SKM-1 treated with dmso at 0.1 percent for 144 hours (cell line): ENCODE measurements around the gene SUN1.
"Not testable (repeated sequence)": the region's sequence is repeated elsewhere in the genome, so short reads cannot be mapped to it uniquely, and the experiment has no call there.

Experiments used
- DNase-seq: peaks from one replicate; lab custom pipeline; 2025; ENCODE audit not compliant: unreplicated experiment; lab: John Stamatoyannopoulos, UW

Gene SUN1, protein sequence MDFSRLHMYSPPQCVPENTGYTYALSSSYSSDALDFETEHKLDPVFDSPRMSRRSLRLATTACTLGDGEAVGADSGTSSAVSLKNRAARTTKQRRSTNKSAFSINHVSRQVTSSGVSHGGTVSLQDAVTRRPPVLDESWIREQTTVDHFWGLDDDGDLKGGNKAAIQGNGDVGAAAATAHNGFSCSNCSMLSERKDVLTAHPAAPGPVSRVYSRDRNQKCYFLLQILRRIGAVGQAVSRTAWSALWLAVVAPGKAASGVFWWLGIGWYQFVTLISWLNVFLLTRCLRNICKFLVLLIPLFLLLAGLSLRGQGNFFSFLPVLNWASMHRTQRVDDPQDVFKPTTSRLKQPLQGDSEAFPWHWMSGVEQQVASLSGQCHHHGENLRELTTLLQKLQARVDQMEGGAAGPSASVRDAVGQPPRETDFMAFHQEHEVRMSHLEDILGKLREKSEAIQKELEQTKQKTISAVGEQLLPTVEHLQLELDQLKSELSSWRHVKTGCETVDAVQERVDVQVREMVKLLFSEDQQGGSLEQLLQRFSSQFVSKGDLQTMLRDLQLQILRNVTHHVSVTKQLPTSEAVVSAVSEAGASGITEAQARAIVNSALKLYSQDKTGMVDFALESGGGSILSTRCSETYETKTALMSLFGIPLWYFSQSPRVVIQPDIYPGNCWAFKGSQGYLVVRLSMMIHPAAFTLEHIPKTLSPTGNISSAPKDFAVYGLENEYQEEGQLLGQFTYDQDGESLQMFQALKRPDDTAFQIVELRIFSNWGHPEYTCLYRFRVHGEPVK

DNA sequence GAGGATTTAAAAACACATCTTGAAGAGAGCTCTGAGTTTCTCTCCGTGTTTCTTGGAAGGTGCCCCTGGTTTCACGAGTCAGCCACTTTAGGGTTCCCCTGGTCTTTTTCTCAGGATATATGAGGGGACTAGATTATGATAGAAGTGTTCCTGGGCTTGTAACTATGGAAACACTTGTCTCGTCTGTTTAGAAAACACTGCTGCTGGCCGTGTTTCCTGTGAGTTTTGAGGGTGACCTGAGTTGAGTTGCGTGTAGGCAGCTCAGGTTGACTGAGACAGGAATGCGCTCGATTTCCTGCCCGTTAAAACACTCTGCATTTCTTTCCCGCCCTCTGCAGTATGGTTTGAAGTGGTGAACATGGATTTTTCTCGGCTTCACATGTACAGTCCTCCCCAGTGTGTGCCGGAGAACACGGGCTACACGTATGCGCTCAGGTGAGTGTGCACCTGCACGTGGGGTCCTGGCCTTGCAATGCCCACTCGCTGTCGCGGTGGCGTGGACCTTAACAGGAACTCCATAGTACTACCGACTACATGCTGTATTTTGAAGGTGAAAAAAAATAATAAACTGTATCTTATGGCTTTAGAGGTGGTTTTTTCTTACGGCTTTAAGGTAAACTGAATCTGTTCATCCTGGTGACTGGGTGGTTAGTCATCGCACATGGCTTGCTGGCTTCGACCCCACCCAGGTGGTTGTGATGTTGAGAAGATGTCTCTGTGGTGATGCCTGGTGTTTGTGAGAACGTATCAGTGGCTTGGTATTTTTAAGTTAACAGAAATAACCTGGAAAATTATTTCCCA is at the start of gene SUN1:
TSS of gene SUN1 (plus strand) at position 310 of the 801 bp plus-strand sequence. CDS start at position 359, 49 bp downstream.
- DNase-seq, result no peak

DNA sequence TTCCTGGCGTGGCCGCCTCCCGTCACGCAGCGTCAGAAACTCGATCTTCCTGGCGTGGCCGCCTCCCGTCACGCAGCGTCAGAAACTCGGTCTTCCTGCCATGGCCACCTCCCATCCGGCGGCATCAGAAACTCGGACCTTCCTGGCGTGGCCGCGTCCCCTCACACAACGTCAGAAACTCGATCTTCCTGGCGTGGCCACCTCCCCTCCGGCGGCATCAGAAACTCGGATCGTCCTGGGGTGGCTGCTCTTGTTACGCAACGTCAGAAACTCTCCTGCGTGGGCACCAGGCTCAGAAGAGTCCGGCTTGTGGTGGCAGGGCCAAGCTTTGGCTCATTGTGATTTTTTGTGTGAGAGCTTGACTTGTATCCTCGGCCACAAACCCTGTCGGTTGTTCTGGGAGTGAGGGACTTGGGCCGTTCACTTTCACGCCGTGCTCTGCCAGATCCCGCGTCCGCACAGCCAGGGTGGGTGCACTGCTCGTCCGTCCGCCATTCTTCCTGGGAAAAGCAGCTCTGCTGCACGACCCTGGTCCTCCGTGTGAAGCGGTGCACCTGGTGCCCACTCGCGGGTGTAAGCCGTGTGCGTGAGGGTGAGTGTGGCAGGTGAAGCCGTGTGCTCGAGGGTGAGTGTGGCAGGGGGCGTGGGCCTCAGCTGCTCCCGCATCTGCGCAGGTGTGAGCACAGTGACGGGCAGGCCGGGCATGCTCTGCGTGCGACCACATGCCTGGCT is 49.4 kb upstream of the SUN1 start:
- no peak for DNase-seq

DNA sequence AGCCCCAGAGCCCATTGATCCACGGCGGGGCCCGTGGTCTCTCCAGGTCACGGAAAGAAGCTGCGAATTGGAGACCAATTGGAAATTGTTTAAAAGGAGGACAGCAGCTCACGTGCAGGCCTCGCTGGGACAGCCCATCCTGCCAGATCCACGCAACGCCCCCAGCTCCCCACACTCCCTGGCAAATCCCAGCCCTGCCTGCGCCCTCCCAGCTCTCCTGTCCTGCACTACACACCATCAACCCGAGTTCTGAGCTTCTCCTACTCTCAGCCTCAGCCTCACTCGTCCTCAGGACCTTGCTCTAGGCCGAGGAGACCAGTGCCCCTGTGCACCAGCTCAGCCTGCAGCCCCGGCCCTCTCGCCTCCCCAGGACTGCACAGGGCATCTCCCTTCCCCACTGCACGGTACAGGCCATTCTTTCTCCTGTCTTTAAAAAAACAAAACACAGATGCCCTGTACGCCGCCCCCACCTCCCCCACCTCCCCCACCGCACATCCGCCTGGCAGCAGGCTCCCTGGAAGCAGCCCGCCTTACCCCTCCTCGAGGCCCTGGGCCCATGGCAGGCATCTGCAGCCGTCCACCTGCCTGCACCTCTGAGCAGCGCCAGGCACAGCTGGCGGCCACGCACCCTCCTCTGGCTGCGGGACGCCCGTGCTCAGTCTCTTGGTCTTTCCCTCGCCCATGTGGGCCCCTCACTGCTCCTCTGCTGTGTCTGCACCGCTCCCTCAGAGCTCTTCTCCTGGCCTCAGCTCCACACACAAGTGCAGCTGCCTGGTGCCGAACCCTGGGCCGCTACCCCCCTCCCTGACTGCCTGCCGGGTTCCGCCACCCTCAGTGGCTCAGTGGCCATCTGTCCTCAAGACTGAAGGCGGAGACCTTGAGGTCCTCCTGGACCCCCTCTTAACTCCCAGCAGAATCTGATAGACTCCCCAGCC is 48.5 kb upstream of the SUN1 start:
- no peak for DNase-seq

- no peak for DNase-seq
Measured at GRCh38 chr7:784971-785370, 47.3 kb upstream of the SUN1 start.

GRCh38 chr7:785416-785815 is 46.9 kb upstream of the SUN1 start:
- DNase-seq, result no peak

DNA sequence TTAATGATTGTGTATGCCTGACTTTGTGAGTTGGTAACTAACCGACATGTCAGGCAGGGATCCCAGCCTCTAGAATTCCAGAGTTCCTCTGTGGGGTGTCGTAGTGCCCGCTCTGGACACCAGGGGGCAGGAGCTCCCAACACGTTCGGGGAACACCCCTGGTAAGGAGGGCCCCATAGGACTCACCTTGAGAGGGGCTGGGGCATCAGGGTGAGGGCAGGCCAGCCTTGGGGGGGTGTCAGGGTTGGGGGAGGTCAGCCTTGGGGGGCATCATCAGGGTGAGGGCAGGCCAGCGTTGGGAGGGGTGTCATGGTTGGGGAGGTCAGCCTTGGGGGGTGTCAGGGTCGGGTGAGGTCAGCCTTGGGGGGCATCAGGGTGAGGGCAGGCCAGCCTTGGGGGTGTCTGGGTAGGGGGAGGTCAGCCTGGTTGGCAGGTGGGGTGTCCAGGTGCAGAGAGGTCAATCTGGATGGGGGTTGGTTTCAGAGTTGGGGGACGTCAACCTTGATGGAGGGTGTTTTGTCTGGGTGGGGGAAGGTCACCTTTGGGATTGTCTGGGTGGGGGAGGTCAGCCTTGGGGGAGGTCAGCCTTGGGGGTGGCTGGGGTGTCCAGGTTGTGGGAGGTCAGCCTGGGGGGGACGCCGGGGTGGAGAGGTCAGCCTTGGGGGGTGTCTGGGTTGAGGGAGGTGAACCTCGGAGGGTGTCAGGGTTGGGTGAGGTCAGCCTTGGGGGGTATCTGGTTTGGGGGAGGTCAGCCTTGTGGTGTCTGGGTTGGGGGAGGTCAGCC is 45.6 kb upstream of the SUN1 start:
- DNase-seq, result no peak

- DNase-seq, result no peak
Measured at GRCh38 chr7:787332-788240, 44.7 kb upstream of the SUN1 start.

- no peak for DNase-seq
Measured at GRCh38 chr7:791519-791918, 40.8 kb upstream of the SUN1 start.

- no peak for DNase-seq
Measured at GRCh38 chr7:794207-794606, 38.1 kb upstream of the SUN1 start.

GRCh38 chr7:794671-795329 is 37.5 kb upstream of the SUN1 start:
- DNase-seq, result no peak

DNA sequence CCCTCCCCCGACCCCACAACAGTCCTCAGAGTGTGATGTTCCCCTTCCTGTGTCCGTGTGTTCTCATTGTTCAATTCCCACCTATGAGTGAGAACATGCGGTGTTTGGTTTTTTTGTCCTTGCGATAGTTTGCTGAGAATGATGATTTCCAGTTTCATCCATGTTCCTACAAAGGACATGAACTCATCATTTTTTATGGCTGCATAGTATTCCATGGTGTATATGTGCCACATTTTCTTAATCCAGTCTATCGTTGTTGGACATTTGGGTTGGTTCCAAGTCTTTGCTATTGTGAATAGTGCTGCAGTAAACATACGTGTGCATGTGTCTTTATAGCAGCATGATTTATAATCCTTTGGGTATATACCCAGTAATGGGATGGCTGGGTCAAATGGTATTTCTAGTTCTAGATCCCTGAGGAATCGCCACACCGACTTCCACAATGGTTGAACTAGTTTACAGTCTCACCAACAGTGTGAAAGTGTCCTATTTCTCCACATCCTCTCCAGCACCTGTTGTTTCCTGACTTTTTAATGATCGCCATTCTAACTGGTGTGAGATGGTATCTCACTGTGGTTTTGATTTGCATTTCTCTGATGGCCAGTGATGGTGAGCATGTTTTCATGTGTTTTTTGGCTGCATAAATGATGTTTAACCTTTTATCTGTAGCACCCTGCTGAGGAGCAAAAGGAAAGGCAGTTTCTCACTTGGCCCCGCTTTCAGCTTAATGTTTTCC is 35.7 kb upstream of the SUN1 start:
- not testable (repeated sequence) for DNase-seq

DNA sequence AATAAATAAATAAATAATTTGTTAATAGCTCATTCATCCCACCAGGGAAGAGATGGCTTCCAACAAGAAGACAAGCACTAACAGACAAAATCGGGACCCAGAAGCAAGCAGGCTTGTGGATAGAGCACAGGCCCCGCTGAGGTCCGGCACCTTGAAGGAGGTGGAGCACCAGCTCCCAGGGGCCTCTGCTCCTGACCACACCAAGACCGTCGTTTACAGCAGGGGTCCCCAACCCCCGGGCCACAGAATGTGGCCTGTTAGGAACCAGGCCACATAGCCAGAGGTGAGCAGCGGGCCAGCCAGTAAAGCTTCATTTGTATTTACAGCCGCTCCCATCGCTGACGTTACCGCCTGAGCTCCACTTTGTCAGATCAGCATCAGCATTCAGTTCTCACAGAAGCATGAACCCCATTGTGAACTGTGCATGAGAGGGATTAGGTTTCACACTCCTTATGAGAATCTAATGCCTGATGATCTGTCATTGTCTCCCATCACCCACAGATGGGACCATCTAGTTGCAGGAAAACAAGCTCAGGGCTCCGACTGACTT is 33.3 kb upstream of the SUN1 start:
- no peak for DNase-seq

DNA sequence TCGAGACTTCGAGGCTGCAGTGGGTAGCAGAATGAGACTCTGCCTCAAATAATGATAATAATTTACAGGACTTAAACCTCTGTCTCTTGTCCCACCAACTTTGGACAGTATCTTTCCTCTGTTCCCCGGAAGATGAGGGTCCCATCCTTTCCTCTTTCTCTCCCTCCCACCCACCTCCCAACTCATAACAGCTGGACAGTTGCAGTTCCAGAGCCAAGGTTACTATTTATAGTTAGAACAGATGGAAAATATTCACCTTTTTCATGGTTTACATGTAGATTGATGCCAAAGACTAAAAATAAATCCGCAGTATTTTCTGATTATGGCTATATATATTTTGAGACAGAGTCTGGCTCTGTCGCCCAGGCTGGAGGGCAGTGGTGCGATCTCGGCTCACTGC is 31.6 kb upstream of the SUN1 start:
- no peak for DNase-seq

DNA sequence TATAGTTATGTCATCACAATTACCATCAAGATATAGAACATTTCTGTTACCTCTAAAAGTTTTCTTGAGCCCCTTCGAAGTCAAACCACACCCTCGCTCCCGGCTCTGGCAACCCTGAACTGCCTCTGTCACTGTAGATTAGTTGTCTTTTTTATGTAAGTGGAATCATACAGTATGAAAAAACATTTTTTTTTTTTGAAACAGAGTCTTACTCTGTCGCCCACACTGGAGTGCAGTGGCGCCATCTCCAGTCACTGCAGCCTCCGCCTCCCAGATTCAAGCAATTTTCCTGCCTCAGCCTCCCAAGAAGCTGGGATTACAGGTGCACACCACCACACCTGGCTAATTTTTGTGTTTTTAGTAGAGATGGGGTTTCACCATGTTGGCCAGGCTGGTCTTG is 30.9 kb upstream of the SUN1 start:
- not testable (repeated sequence) for DNase-seq

GRCh38 chr7:801940-802381 is 30.3 kb upstream of the SUN1 start:
- no peak for DNase-seq

GRCh38 chr7:802500-803242 is 29.6 kb upstream of the SUN1 start:
- no peak for DNase-seq
